NCI-H1092 (cell line): ENCODE data around the gene KLHL42.
"Not testable (repeated sequence)": the region's sequence is repeated elsewhere in the genome, so short reads cannot be mapped to it uniquely, and the experiment has no call there.

Experiments used
- DNase-seq: peaks from one replicate; lab custom pipeline; 2025; lab: John Stamatoyannopoulos, UW

Gene KLHL42

GRCh38 chr12:27779920-27780611 lies at the start of gene KLHL42, which contains the start of gene MANSC4:
TSS of gene KLHL42 (plus strand) at chr12:27780233. CDS start at chr12:27780331, 98 bp downstream.
TSS of gene MANSC4 (minus strand) at chr12:27780236. CDS start at chr12:27771276, 8,960 bp downstream.
- peak; percentile 62 for DNase-seq

- no peak for DNase-seq
Measured at GRCh38 chr12:27732281-27732680, 47.8 kb upstream of the KLHL42 start.

- no peak for DNase-seq
Measured at GRCh38 chr12:27733052-27733656, 46.9 kb upstream of the KLHL42 start.

- DNase-seq = no peak
Measured at GRCh38 chr12:27733791-27734190, 46.2 kb upstream of the KLHL42 start.

GRCh38 chr12:27734321-27734720 lies 45.7 kb upstream of the KLHL42 start:
- not testable (repeated sequence) for DNase-seq

- DNase-seq = no peak
Measured at GRCh38 chr12:27743601-27744000, 36.4 kb upstream of the KLHL42 start.

- not testable (repeated sequence) for DNase-seq
Measured at GRCh38 chr12:27745734-27746133, 34.3 kb upstream of the KLHL42 start.

GRCh38 chr12:27747111-27747820 lies 32.8 kb upstream of the KLHL42 start:
- DNase-seq = no peak

GRCh38 chr12:27751386-27752047 lies 28.5 kb upstream of the KLHL42 start:
- no peak for DNase-seq

- no peak for DNase-seq
Measured at GRCh38 chr12:27754795-27755194, 25.2 kb upstream of the KLHL42 start.

GRCh38 chr12:27756670-27757195 lies 23.3 kb upstream of the KLHL42 start:
- DNase-seq = no peak

- DNase-seq = no peak
Measured at GRCh38 chr12:27762757-27763156, 17.3 kb upstream of the KLHL42 start.

GRCh38 chr12:27766587-27766986 lies 13.4 kb upstream of the KLHL42 start:
- no peak for DNase-seq

- DNase-seq = no peak
Measured at GRCh38 chr12:27769142-27769673, 10.8 kb upstream of the KLHL42 start.

- no peak for DNase-seq
Measured at GRCh38 chr12:27771481-27772327, 8.3 kb upstream of the KLHL42 start.

- DNase-seq = no peak
Measured at GRCh38 chr12:27772328-27773049, 7.5 kb upstream of the KLHL42 start.

GRCh38 chr12:27777141-27777540 lies 2.9 kb upstream of the KLHL42 start:
- no peak for DNase-seq

- DNase-seq = no peak
Measured at GRCh38 chr12:27778206-27778605, 1.8 kb upstream of the KLHL42 start.

GRCh38 chr12:27779416-27779919 lies 565 bp upstream of the KLHL42 start:
- peak; percentile 45 for DNase-seq
